BLaER1 (cell line): ENCODE data around the gene CRIP1.

Source experiments
- H3K27ac ChIP-seq: shearing (Covaris generic); formaldehyde crosslinking; 2 replicates; pipeline ENCODE4 v1.8.1; 2022
- H3K27me3 ChIP-seq: shearing (Covaris generic); formaldehyde crosslinking; 2 replicates; pipeline ENCODE4 v1.8.1; 2022
- H3K36me3 ChIP-seq: shearing (Covaris generic); formaldehyde crosslinking; 2 replicates; pipeline ENCODE4 v1.8.1; 2022
- H3K4me1 ChIP-seq: shearing (Covaris generic); formaldehyde crosslinking; 2 replicates; pipeline ENCODE4 v1.8.1; 2022
- H3K4me2 ChIP-seq: shearing (Covaris generic); formaldehyde crosslinking; 2 replicates; pipeline ENCODE4 v1.8.1; 2022
- H3K4me3 ChIP-seq: shearing (Covaris generic); formaldehyde crosslinking; 2 replicates; pipeline ENCODE4 v1.8.1; 2022
- H3K9ac ChIP-seq: shearing (Covaris generic); formaldehyde crosslinking; 2 replicates; pipeline ENCODE4 v1.8.1; 2022
- H3K9me3 ChIP-seq: shearing (Covaris generic); formaldehyde crosslinking; 2 replicates; pipeline ENCODE4 v1.8.1; 2022
- H4K20me1 ChIP-seq: shearing (Covaris generic); formaldehyde crosslinking; 2 replicates; pipeline ENCODE4 v1.8.1; 2022
- Cebpa-rat ChIP-seq: shearing (Covaris generic); IDR thresholded peaks from 2 replicates; pipeline ENCODE4 v1.8.1; 2022

The CRIP1 gene

DNA sequence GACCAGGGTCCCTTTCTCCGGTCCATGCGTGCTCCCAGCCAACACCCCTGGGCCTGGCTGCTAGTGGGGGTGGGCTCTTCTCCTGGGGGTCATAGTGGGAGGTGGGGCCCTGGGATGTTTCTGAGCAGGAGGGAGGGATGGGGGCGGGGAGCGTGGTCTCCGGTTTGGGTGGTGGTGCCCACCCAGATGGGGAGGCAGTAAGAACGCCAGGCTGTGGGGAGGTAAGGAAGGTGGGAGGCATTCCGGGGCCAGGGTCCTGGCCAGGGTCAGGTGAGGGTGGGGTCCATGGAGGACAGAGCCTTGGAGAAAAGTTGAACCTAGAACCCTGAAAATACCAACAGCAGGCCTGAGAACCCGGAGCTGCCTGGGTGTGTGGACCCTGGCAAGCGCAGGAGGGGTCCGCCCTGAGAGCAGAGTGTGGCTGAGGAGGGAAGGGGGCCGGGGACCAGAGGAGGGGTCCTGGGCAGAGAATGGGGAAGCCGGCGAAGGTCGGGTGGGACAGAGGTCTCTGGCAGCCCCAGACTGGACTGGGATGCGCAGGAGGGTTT, 6.4 kb upstream of the CRIP1 start:
- TF ChIP-seq Cebpa-rat = no peak
- Histone ChIP-seq H3K9me3 (no peaks in the 10 kb centered on the region), H3K27me3 (peaks cover 59% of the 10 kb centered on the region), H3K36me3 (no peaks in the 10 kb centered on the region), H3K9ac (no peak overlapping the region), H3K4me2 (peak overlapping the region; percentile 99), H3K27ac (no peak overlapping the region), H3K4me3 (no peak overlapping the region), H4K20me1 (peaks cover 58% of the 10 kb centered on the region), H3K4me1 (peaks cover 86% of the 10 kb centered on the region)

DNA sequence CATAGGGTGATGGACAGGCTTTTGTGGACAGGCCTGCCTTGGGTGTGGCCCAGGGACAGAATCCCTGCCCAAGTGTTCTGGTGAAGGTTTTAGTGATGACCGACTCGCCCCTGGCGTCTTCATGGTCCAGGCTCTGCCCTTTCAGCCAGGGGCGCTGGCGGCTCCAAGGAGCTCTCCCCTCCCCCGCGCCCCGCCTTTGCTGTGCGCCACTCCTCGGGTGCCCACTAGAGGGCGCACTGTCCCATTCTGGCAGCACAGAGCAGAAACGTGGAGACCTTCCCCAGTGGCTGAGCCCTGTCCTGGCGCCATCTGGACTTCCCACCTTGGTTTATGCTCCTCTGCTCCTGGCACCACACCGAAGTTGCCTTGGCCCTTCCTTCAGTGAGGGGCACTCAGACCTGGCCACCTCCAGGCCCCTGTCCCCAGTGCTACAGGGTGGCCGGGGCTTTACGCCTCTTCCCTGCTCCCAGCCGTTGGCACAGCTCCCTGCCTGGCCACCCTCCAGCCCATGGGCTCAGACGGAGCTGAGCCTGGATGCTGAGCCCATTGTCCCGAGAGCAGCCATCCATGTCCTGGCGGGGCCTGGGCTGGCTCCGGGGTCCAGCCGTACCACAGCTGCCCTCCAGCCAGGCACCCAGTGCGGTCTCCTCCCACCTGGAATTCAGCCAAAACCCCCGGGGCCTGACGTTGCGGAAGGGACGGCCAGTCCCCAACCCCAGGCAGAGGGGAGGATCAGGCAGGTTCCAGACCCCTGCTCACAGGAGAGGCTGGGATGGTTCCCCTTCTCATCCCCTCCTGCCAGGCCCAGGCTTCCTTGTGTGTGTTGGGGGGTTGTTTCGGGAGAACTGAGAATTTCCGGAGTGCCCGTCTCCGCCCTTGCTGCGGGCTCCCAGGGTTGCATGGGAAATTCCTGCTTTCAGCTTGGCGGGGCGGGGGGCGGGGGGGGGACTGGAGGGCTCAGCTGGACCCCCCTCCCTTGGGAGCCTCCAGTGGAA, 5.6 kb upstream of the CRIP1 start:
- Histone ChIP-seq H3K27me3 (peaks cover 59% of the 10 kb centered on the region), H3K36me3 (no peaks in the 10 kb centered on the region), H4K20me1 (peaks cover 52% of the 10 kb centered on the region), H3K4me1 (peaks cover 86% of the 10 kb centered on the region), H3K9me3 (no peaks in the 10 kb centered on the region), H3K27ac (peak overlapping the region; percentile 81), H3K9ac (peak overlapping the region; percentile 68), H3K4me3 (peak overlapping the region; percentile 63), H3K4me2 (peak overlapping the region; percentile 99)
- no peak for TF ChIP-seq Cebpa-rat

DNA sequence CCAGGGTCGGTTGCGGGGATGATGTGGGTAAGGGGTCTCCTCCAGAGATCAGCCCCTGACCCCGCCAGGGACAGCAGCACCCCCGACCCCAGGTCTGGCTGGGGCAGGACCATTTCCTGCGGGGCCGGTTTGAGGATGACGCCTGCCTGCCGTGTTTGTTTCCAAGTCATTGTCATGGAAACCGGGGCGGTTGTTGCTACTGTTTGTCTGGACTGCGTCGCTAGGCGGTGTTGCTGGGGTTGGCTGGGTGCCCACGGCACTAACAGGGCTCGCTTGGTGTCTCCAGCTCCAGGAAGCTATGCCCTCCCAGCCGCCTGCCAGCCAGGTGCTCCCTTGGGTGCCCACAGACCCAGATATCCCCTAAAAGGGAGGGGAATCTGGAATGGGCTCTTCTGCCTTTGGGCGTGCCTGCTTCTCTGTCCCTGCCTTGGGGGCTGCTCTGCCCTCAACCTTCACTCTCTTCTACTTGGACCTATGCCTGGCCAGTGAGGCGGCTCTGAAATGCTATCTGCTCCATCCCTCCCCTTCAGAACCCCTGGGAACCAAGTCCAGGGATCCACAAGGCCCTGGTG, 4.7 kb upstream of the CRIP1 start:
- H3K4me1 ChIP-seq = peaks cover 86% of the 10 kb centered on the region
- peak overlapping the region; percentile 61 for H3K9ac ChIP-seq
- peaks cover 59% of the 10 kb centered on the region for H3K27me3 ChIP-seq
- peak overlapping the region; percentile 63 for H3K4me3 ChIP-seq
- peaks cover 48% of the 10 kb centered on the region for H4K20me1 ChIP-seq
- peak overlapping the region; percentile 99 for H3K4me2 ChIP-seq
- TF ChIP-seq Cebpa-rat = no peak
- peak overlapping the region; percentile 80 for H3K27ac ChIP-seq
- no peaks in the 10 kb centered on the region for H3K9me3 ChIP-seq
- H3K36me3 ChIP-seq = no peaks in the 10 kb centered on the region

- H3K4me1 ChIP-seq = peaks cover 87% of the 10 kb centered on the region
- peak overlapping the region; percentile 99 for H3K4me2 ChIP-seq
- peaks cover 49% of the 10 kb centered on the region for H4K20me1 ChIP-seq
- peak overlapping the region; percentile 61 for H3K9ac ChIP-seq
- TF ChIP-seq Cebpa-rat = no peak
- peaks cover 59% of the 10 kb centered on the region for H3K27me3 ChIP-seq
- no peaks in the 10 kb centered on the region for H3K36me3 ChIP-seq
- H3K9me3 ChIP-seq = no peaks in the 10 kb centered on the region
- peak overlapping the region; percentile 80 for H3K27ac ChIP-seq
- peak overlapping the region; percentile 63 for H3K4me3 ChIP-seq
These were observed 4.1 kb upstream of the CRIP1 start for GRCh38 chr14:105482486-105483110.

- Histone ChIP-seq H3K9me3 (no peaks in the 10 kb centered on the region), H3K27me3 (peaks cover 59% of the 10 kb centered on the region), H3K27ac (peak overlapping the region; percentile 80; the same call in 1 of the 2 replicates), H3K4me2 (peak overlapping the region; percentile 99), H3K9ac (peak overlapping the region; percentile 61; the same call in 1 of the 2 replicates), H3K4me1 (peaks cover 89% of the 10 kb centered on the region), H3K36me3 (no peaks in the 10 kb centered on the region; the same call in 1 of the 2 replicates), H3K4me3 (peak overlapping the region; percentile 63; the same call in 1 of the 2 replicates), H4K20me1 (peaks cover 42% of the 10 kb centered on the region)
- no peak for TF ChIP-seq Cebpa-rat
These were observed 3.2 kb upstream of the CRIP1 start for GRCh38 chr14:105483300-105484068.

DNA sequence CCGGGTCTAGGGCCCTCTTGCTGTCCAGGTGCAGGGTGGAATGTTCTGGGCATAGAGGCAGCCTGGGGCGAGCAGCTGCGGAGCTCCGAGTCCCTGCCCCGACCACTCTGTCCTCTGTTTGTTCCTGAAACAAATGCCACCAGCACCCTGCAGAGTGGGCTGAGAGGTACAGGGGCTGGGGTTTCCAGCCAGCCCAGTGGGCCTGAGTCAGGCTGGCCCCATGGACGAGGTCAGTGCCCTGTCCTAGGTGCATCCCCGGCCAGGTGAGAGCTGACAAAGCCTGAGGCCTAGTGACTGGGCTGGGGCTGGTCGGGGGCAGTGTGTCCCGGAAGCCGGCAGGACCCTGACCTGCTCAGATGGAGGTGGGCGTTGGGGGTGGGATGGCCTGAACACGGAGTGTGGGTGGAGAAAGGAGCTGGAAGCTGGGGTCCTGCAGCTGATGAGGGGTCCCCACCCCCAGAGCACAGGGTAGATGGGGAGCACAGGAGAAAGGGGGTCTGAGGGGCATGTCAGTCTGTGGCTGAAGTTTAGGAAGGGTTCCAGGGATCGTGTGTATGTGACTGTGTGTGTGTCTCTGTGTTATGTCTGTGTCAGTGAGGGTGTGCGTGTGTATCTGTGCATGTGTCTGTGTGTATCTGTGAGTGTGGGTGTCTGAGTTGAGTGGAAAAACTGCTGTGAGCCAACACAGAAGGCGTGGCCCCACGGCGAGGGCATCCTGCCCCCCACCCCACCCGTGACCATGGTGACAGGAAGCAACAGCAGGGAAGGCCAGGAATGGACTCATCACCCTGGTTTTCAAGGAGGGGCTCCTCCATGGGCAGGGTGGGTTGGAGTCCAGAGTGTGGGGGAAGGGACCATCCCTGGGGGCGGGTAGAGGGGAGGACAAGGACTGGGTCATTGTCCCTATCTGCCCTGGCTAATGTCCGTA, 2.4 kb upstream of the CRIP1 start:
- Histone ChIP-seq H3K4me1 (peaks cover 97% of the 10 kb centered on the region), H3K4me3 (no peak overlapping the region), H3K27ac (no peak overlapping the region), H3K9me3 (no peaks in the 10 kb centered on the region), H3K27me3 (peaks cover 55% of the 10 kb centered on the region), H4K20me1 (peaks cover 49% of the 10 kb centered on the region), H3K9ac (peak overlapping the region; percentile 17; the same call in 1 of the 2 replicates), H3K4me2 (peak overlapping the region; percentile 99), H3K36me3 (no peaks in the 10 kb centered on the region; the same call in 1 of the 2 replicates)
- no peak for TF ChIP-seq Cebpa-rat

GRCh38 chr14:105484997-105485393, 1.7 kb upstream of the CRIP1 start:
- H3K4me1 ChIP-seq = peaks cover 94% of the 10 kb centered on the region
- no peak overlapping the region for H3K9ac ChIP-seq
- peak overlapping the region; percentile 99 for H3K4me2 ChIP-seq
- no peaks in the 10 kb centered on the region for H3K9me3 ChIP-seq
- no peaks in the 10 kb centered on the region; the same call in 1 of the 2 replicates for H3K36me3 ChIP-seq
- peaks cover 42% of the 10 kb centered on the region for H4K20me1 ChIP-seq
- no peak overlapping the region for H3K4me3 ChIP-seq
- peaks cover 48% of the 10 kb centered on the region for H3K27me3 ChIP-seq
- TF ChIP-seq Cebpa-rat = no peak
- H3K27ac ChIP-seq = no peak overlapping the region

- H3K9ac ChIP-seq = 0 out of 2 replicates have a peak overlapping the region, but pooled peaks have one; percentile 72
- H4K20me1 ChIP-seq = peaks cover 35% of the 10 kb centered on the region
- H3K36me3 ChIP-seq = no peaks in the 10 kb centered on the region; the same call in 1 of the 2 replicates
- TF ChIP-seq Cebpa-rat = no peak
- H3K27me3 ChIP-seq = peaks cover 41% of the 10 kb centered on the region
- no peak overlapping the region for H3K27ac ChIP-seq
- peaks cover 88% of the 10 kb centered on the region for H3K4me1 ChIP-seq
- H3K4me2 ChIP-seq = peak overlapping the region; percentile 99
- H3K4me3 ChIP-seq = peak overlapping the region; percentile 72
- H3K9me3 ChIP-seq = no peaks in the 10 kb centered on the region
These were observed 935 bp upstream of the CRIP1 start for GRCh38 chr14:105485739-105486162.
